ENCODE results near the gene GNAL.

GNAL gene

GRCh38 chr18:11729556-11729955, 40.5 kb downstream of the GNAL start:
- no peak for DNase-seq

DNA sequence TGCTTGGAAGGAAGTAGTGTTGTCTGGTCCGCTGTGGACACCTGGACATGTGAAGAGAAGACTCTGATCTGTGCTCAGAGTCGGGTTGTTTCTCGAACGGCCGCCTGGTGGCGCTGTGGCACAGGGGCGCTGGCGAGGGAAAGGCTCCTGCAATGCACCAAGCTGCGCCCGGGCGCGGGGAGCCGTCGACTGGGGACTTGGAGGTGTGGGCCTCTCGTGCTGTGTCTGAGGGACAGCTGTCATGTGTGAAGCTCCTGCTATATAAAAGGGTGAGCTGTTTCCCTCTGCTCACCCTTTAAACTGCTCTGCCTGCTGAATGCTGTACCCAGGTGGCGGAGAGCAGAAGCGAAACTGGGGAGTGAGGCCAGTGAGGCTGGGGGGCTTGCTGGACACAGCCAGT, 44.0 kb downstream of the GNAL start:
- DNase-seq = peak; percentile 30

DNA sequence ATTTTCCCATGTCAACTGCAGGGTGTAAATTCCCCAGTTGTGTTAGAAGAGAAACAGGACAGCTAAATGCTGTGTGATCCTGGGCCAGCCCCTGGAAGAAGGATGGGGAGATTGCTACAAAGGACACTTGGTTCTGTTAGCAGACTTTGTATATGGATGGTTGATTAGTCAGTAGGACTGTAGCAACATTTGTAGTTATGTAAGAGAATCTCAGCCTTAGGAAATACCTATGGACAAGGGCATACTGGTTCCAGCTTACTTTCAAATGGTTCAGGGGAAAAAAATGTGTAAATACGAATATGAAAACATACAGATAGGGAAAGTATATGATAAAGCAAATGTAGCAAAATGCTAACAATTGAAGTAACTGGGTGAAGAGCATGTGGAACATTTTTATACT, 47.6 kb downstream of the GNAL start:
- no peak for DNase-seq

GRCh38 chr18:11739893-11740292, 50.8 kb downstream of the GNAL start:
- no peak for DNase-seq

DNA sequence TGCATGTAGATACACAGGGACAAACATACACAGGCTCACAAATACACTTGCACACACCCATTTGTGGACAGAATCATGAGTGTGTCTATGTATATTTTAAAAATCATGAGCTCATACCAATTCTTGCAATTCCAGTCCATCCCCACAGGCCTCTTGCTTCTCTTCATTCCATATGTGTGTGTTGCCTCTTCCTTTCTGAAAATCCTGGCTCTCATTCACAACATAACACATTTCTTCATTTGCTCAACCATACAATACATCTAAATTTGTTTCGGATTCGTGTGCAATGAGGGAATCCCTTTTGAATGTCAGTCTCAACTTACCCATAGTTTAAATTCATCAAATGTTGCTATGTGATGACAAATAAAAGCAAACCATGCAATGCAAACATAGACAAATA, 51.4 kb downstream of the GNAL start:
- DNase-seq = no peak

- no peak for DNase-seq
These were observed 52.6 kb downstream of the GNAL start for GRCh38 chr18:11741505-11742145.

DNA sequence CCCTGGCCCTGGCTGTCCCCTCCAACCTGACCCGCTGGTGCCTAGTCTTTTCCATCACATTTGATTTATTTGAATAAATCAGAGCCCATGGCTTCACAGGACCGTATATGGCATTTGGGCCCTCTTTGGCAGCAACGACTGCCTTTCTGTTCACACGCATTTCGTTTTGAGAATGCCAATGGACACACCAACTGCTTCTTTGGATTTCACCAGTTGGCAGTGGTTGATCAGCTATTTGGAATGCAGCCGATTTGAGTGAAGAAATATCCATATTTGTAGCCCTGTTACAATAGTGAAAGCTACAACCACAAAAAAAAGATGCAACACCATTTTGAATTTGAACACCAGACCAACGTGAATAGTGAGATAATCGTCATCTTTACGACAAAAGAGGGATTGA, 56.5 kb downstream of the GNAL start:
- no peak for DNase-seq

GRCh38 chr18:11747286-11747685, 58.2 kb downstream of the GNAL start:
- DNase-seq = no peak

DNA sequence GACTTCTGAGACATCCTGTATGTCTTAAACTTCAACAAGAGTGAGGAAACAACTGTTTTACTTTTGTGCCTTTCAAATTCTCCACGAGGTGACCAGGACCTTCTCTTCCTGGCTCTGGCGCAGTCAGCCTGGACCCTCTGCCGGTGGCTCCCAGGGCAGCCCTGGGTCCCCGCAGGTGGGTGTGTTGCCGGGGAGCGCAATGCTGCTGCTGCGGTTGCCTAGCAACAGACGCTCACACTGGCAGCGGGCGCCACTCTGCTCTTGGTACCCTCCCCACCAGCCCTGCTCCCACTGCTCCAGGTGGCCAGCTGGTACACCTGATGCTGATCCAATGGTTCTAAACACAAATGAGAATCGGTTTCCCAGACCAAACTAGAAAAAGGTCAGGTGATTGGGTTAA, 58.7 kb downstream of the GNAL start:
- DNase-seq = peak; percentile 61

DNA sequence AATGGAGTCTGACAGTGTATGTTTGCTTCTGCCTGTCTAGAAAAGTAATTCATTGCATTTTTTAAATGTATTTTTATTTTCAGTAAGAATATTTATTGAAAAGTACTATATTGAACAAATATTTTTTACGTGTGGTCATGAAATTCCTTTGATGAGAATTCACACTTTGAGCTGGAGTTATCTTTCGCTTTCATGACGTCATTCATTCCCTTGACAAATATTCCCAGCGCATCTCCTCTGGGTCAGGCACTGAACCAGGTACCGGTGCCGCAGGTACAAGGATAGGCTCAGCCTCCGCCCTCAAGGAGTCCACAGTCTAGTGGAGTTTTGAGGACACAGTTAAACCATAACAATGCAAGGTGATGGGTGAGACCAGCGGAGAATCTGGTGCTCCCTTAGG, 60.2 kb downstream of the GNAL start:
- DNase-seq = no peak

GRCh38 chr18:11750171-11750570, 61.1 kb downstream of the GNAL start:
- DNase-seq = no peak

- DNase-seq = no peak
These were observed 61.7 kb downstream of the GNAL start for GRCh38 chr18:11750581-11751310.

DNA sequence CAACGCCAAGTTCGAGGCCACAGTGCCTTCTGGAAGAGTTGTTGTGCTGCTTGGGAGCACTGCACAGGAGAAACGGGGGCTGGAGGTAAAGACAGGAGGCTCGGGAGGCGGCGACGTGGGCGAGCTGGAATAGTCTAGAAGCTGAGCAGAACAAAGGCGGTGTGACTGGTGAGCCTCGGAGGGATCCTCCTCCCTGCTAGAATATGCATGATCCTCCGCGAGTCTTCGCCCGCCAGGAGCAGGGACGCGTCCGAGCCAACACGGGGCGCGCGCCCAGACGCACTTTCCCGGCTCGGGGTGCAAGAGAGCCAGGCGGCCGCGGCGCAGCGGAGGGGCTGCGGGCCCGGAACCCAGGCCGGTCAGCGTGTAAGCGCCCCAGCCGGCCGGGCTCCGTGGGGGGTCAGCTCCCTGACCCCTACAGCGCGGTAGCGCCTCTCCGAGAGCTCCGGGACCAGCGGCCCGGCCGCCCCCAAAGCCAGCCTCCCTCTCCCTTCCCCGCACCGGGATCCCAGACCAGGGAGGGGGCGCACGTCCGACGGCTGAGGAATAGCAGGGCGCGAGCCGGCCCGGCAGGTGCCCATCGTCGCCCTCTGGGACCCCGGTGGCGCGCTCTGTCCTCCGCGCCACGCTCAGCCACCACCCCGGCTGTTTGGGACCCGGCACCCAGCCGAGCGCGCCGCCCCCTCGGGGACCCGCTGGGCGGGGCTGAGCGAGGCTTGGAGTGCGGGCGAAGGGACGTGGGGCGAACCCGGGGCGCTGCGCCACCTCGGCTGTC, 62.5 kb downstream of the GNAL start:
- DNase-seq = no peak

DNA sequence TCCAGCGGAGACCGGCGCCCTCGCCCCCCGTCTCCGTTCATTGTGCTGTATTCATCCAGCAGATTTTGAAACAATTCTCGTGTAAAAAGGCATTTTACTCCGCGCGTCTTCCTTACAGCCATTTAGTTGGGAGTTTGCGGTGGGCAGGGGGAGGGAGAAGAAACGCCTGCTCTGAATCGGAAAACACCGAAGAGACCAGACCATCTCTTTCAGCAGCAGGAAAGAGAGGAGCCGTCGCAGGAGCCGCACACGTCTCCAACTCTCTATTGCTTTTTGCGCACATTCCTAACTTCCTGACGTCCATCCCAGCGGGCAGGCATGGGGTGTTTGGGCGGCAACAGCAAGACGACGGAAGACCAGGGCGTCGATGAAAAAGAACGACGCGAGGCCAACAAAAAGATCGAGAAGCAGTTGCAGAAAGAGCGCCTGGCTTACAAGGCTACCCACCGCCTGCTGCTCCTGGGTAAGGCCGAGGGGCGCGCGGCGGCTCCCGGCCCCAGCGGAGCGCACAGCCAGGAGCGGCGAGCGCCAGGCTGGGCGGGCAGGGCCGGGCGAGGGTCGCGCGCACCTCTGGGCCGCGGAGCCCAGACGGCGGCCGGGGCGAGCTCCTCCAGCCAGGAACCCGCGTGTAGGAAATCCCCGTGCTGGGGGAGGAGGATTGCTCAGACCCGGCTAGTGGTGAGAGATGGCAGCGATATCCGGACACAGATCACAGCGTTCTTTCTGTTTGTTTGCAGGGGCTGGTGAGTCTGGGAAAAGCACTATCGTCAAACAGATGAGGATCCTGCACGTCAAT, 63.2 kb downstream of the GNAL start:
- DNase-seq = no peak

DNA sequence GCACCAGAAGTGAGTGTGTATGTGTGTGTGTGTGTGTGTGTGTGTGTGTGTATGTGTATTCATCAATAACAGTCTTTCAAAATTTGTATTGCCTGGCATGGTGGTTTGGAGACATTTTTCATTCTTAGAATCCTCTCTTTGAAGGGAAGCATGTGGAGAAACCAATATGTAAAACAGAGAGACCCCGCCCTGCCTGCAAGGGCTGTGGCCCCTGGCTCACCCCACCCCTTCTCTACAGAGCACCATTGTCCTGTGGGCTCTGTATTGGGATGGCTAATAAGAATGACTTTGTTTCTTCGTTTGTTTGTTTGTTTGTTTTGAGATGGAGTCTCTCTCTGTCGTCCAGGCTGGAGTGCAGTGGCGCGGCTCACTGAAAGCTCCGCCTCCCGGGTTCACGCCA, 65.9 kb downstream of the GNAL start:
- no peak for DNase-seq

DNA sequence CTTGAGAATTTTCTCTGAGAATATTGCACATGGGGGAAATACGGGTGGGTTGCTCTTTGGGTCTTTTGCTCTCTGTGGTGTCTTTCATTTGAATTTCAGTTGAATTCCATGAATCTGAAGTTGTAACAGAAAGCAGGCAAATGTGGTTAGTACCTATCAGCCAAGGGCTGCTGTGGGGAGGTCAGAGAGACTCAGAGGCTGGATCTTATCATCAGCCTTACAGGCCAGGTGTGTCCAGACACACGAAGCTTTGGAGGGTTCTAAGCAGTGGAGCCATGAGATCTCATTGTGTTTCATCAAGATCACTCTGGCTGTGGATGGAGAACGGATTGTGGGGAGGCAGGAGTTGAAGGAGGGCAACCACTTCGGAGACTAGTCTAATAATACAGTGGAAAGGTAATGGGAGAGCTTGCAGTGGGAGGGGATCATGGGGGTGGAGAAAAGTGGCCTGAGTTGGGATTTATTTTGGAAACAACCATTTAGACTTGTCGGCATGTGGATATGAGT, 68.1 kb downstream of the GNAL start:
- DNase-seq = no peak

- no peak for DNase-seq
These were observed 70.4 kb downstream of the GNAL start for GRCh38 chr18:11759456-11759855.

DNA sequence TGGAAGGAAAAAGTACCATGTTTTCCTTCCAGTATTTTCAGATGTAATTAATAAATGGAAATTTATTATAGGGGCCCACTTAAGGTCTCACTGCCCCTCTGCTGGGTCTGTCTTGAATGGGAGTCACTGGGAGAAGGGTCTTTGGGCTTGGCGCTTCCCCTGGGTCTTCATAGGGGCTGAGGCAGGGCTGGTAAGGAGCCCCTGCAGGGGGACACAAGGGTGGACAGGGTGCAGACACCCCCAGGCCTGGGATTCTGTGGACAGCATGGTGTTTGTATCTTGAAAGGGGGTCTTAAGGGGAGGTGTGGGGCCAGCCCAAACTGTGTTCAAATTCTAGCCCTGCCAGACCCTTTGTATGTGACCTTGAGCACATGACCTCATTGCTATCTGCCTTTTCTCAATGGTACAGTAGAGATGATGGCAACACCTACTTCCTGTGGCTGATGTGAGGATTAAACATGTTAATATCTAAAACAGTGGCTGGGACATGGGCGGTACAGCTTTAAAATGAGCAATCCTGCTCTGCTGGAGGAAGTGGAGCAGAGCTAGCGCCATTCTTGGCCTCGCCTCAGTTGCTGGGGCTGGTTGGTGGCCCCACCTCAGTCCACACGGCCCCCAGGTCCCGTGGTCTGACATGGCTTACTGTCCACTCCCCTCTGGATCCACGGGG, 71.6 kb downstream of the GNAL start:
- DNase-seq = no peak

DNA sequence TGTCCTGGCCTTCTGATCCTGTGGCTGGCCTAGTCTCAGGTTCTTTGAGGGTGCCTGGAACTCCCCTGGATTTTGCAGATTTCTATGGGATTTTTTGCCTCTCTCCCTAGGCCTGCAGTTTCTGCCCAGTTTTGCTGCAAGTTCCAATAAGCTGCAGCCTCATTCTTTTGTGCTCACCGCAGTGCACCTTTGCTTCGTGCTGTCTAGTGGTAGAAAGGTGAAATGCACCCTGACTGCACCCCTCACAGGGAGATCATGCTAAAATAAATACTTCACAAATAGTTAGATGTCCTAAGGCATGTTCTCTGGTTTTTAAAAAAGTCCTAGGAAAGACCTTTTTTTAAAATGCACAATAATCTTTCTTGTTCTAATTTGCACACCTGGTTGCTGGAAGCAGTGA, 72.5 kb downstream of the GNAL start:
- DNase-seq = no peak

DNA sequence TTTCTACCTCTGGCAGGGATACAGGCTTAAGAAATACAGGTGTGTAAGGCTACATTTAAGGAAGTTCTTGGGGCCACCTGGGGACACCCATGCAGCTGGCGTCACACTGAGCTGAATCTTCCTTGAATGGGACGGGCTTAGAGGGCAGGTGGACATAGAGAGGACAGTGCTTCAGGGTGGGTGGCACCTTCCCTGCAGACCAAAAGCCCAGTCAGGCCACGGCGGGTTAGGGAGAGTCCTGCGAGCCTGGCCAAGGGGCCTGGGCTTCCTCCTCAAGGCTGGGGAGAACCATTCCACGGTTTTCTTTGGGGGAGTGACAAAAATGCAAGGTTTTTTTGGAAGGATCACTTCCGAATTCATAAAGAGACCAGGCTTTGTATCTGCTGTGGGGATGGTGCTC, 73.4 kb downstream of the GNAL start:
- DNase-seq = no peak

GRCh38 chr18:11767329-11767728, 78.3 kb downstream of the GNAL start:
- DNase-seq = no peak

GRCh38 chr18:11767935-11768334, 78.9 kb downstream of the GNAL start:
- no peak for DNase-seq

Measured in COR-L47 (cell line).